ENCODE data around the gene FOXP4. TPM values are rescaled to one million over a fixed set of nuclear protein-coding genes. Genes with fewer than 3 reads are reported as not detected.

FOXP4 gene
- total RNA-seq, 1 experiment from 2014 or later: 32.3 TPM

DNA sequence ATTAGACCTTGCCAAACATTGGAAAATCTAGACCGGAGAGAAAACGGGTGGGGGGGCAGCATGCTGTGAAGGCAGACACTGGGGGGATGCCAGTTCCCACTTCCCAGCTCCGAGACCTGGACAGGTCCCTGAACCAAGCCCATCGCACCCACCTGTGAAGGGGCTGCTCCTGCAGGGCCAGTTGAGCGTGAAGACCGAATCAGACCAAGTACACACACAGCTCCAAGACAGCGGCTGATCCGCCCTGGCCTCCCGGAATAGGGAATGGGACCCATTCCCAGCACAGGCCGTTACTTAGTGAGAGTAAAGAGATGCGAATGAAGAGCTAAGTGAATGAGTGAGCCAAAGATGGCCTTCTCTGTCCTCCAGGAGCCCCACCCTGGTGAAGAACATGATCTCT, 50.6 kb downstream of the FOXP4 start:
- ChIA-PET RAD21 (ENCODE audit: low non-redundant PET in 1 of 2, low total read pairs in 2 of 2, uncharacterized antibody in 2 of 2, unreplicated experiment in 2 of 2) (no interaction called here), CTCF (no interaction called here), POLR2A (no interaction called here)
- Histone ChIP-seq H3K27me3 (ENCODE audit: insufficient read depth, low read length) (no peaks in the 10 kb centered on the region), H3K36me3 (ENCODE audit: control insufficient read depth in 1 of 2, insufficient read depth in 2 of 2, low read length in 2 of 2) (peaks cover 4 to 12% of the 10 kb centered on the region in 2 experiments; a peak in 2 of 4 replicates), H3K9ac (ENCODE audit: low read length) (no peak overlapping the region), H3K4me1 (ENCODE audit: control insufficient read depth in 1 of 2, insufficient read depth in 2 of 2, low read length in 2 of 2) (peaks cover 0 to 3% of the 10 kb centered on the region in 2 experiments; a peak in 1 of 4 replicates), H4K20me1 (ENCODE audit: insufficient read depth) (no peaks in the 10 kb centered on the region), H3K9me2 (ENCODE audit: insufficient read depth) (no peaks in the 10 kb centered on the region), H3K4me2 (ENCODE audit: low read length) (no peak overlapping the region), H3K27ac (ENCODE audit: low read depth, low read length) (no peak overlapping the region), H3K79me2 (ENCODE audit: insufficient read depth, low read length) (no peaks in the 10 kb centered on the region), H3K9me3 (ENCODE audit: control insufficient read depth in 1 of 2, insufficient read depth in 1 of 2, low read depth in 1 of 2, low read length in 2 of 2) (no peaks in the 10 kb centered on the region), H2AFZ (ENCODE audit: low read depth, low read length, poor library complexity, severe bottlenecking) (no peak overlapping the region), H3K4me3 (replicated peaks in 1 of 2; ENCODE audit: low read depth in 1 of 2, low read length in 2 of 2) (no peak overlapping the region)
- DNase-seq (ENCODE audit: low read depth, low spot score) (no peak), ATAC-seq (no peak)
- BruUV-seq (replicated peaks): no TSS peak
- intact Hi-C loops (cut with micrococcal nuclease): no loop called here
- TF ChIP-seq TCF7L2 (IDR thresholded peaks at IDR 0.05; ENCODE audit: borderline replicate concordance, extremely low read depth, insufficient read depth, insufficient read length) (no peak), ZNF274 (IDR thresholded peaks at IDR 0.05; ENCODE audit: low read depth, low read length) (no peak), ELF1 (IDR thresholded peaks at IDR 0.05; ENCODE audit: borderline replicate concordance, low read depth) (no peak), CBX3 (IDR thresholded peaks at IDR 0.05; ENCODE audit: low read depth) (no peak), FOSL1 (IDR thresholded peaks at IDR 0.05; ENCODE audit: low read depth) (no peak)

- Histone ChIP-seq H3K9me2 (ENCODE audit: insufficient read depth) (no peaks in the 10 kb centered on the region), H3K4me1 (ENCODE audit: control insufficient read depth in 1 of 2, insufficient read depth in 2 of 2, low read length in 2 of 2) (peaks cover 0 to 3% of the 10 kb centered on the region in 2 experiments; a peak in 3 of 4 replicates), H3K4me2 (ENCODE audit: low read length) (no peak overlapping the region), H3K4me3 (replicated peaks in 1 of 2; ENCODE audit: low read depth in 1 of 2, low read length in 2 of 2) (no peak overlapping the region), H4K20me1 (ENCODE audit: insufficient read depth) (no peaks in the 10 kb centered on the region), H3K9ac (ENCODE audit: low read length) (no peak overlapping the region), H2AFZ (ENCODE audit: low read depth, low read length, poor library complexity, severe bottlenecking) (no peak overlapping the region), H3K27me3 (ENCODE audit: insufficient read depth, low read length) (no peaks in the 10 kb centered on the region), H3K27ac (ENCODE audit: low read depth, low read length) (no peak overlapping the region), H3K79me2 (ENCODE audit: insufficient read depth, low read length) (no peaks in the 10 kb centered on the region), H3K9me3 (ENCODE audit: control insufficient read depth in 1 of 2, insufficient read depth in 1 of 2, low read depth in 1 of 2, low read length in 2 of 2) (no peaks in the 10 kb centered on the region), H3K36me3 (ENCODE audit: control insufficient read depth in 1 of 2, insufficient read depth in 2 of 2, low read length in 2 of 2) (peaks cover 4 to 9% of the 10 kb centered on the region in 2 experiments; a peak in 2 of 4 replicates)
- CTCF ChIA-PET: no interaction called here
- DNase-seq (ENCODE audit: low read depth, low spot score): no peak
- TF ChIP-seq FOSL1 (IDR thresholded peaks at IDR 0.05; ENCODE audit: low read depth): no peak
- TF ChIP-seq CTCF (IDR thresholded peaks at IDR 0.05 in 2 of 3, conservative IDR thresholded peaks at IDR 0.05 in 1 of 3; ENCODE audit: borderline replicate concordance in 1 of 3, insufficient read depth in 1 of 3, low read depth in 2 of 3, low read length in 2 of 3): no peak
- no peak for TF ChIP-seq ZNF274 (IDR thresholded peaks at IDR 0.05; ENCODE audit: low read depth, low read length)
- TF ChIP-seq, protein P1, sequence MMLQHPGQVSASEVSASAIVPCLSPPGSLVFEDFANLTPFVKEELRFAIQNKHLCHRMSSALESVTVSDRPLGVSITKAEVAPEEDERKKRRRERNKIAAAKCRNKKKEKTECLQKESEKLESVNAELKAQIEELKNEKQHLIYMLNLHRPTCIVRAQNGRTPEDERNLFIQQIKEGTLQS (IDR thresholded peaks at IDR 0.05): no peak
- TF ChIP-seq EGR1 (IDR thresholded peaks at IDR 0.05; ENCODE audit: low read depth): no peak
- TF ChIP-seq ZFX (IDR thresholded peaks at IDR 0.05): no peak
- TF ChIP-seq, protein P2, sequence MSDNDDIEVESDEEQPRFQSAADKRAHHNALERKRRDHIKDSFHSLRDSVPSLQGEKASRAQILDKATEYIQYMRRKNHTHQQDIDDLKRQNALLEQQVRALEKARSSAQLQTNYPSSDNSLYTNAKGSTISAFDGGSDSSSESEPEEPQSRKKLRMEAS (IDR thresholded peaks at IDR 0.05): no peak
- TF ChIP-seq SRF (IDR thresholded peaks at IDR 0.05; ENCODE audit: low read depth): no peak
- no peak for TF ChIP-seq YY1 (IDR thresholded peaks at IDR 0.05; ENCODE audit: extremely low read depth, insufficient replicate concordance, low read depth, low read length)
- TF ChIP-seq TCF7L2 (IDR thresholded peaks at IDR 0.05; ENCODE audit: borderline replicate concordance, extremely low read depth, insufficient read depth, insufficient read length): no peak
- TF ChIP-seq CEBPB (IDR thresholded peaks at IDR 0.05; ENCODE audit: low read depth): no peak
- no peak for ATAC-seq
- intact Hi-C loops (cut with micrococcal nuclease): no loop called here
- no TSS peak for BruUV-seq (replicated peaks)
- RAD21 ChIA-PET (ENCODE audit: low non-redundant PET in 1 of 2, low total read pairs in 2 of 2, uncharacterized antibody in 2 of 2, unreplicated experiment in 2 of 2): no interaction called here
- POLR2A ChIA-PET: no interaction called here
These were observed 51.2 kb downstream of the FOXP4 start for GRCh38 chr6:41597246-41598000.

Measured in HCT116 (cell line).